ENCODE measurements around the gene TMEM200B. TPM values are rescaled to one million over a fixed set of nuclear protein-coding genes. Genes with fewer than 3 reads are reported as not detected.

The TMEM200B gene
- total and polyA plus RNA-seq, 2 of the 4 experiments (the other 2 are of a cell fraction): 4.8 to 6.2 TPM

DNA sequence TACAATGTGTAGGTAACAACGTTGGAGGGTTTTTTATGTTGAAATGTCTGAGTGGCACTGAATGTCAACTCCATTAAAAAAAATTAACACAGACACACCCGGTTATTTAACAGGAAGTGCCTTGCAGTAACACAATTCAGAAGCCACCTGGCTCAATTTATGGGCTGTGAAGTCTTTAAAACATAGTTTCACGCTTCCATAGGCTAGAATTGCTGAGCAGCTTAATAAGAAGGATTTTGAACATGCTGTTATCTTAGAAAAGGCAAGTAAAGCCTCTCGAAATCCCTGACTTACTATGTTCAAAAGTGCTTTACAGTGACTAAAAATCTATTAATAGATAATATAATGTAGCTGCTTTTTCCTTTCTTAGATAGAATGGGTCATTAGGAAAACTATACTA lies 38.3 kb upstream of the TMEM200B start:
- intact Hi-C loops (cut with micrococcal nuclease): no loop called here
- H2AK5ac ChIP-seq (ENCODE audit: low read depth, low read length): no peak overlapping the region
- CTCF ChIA-PET: interaction anchor here (0.6 kb wide), 1 partner anchor 11 kb away, joined by 8 read pairs; no protein-coding TSS in a partner anchor
- H3K9ac ChIP-seq (ENCODE audit: low read depth, low read length): no peak overlapping the region
- H3K18ac ChIP-seq (ENCODE audit: low read depth, low read length): no peak overlapping the region
- peaks cover 7% of the 10 kb centered on the region; the same call in 1 of the 2 replicates for H3K4me1 ChIP-seq (ENCODE audit: control insufficient read depth, insufficient read depth, low read length)
- BruUV-seq (replicated peaks): no TSS peak
- H4K20me1 ChIP-seq (ENCODE audit: insufficient read depth, low read length): peaks cover 77% of the 10 kb centered on the region
- no peak overlapping the region for H4K8ac ChIP-seq (ENCODE audit: low read depth in 2 of 2, low read length in 2 of 2)
- no peak overlapping the region for H3K14ac ChIP-seq (replicated peaks; ENCODE audit: low read depth, low read length)
- no peak overlapping the region for H2AFZ ChIP-seq (replicated peaks; ENCODE audit: low read length, poor library complexity)
- ATAC-seq (ENCODE audit: low read depth) (no peak), DNase-seq (no peak)
- H3K4me3 ChIP-seq (ENCODE audit: insufficient read depth, low read depth, low read length): no peak overlapping the region
- H3K56ac ChIP-seq (ENCODE audit: extremely low read depth, insufficient read depth, low read length): no peak overlapping the region
- dilution Hi-C loops (cut with HindIII; ENCODE audit: low sequenced_read_pairs, unreplicated experiment): no loop called here
- no peak overlapping the region for H4K5ac ChIP-seq (ENCODE audit: low read depth, low read length)
- no peak overlapping the region for H3K4me2 ChIP-seq (ENCODE audit: low read depth, low read length)
- no peak overlapping the region for H2BK5ac ChIP-seq (ENCODE audit: low read depth, low read length, poor library complexity, severe bottlenecking)
- no CpG with 5 or more reads among the region's 4 CpGs for WGBS, 2 experiments (ENCODE audit: extremely low coverage in 2 of 2, insufficient read length in 1 of 2)
- no peak overlapping the region for H3K23ac ChIP-seq (ENCODE audit: low read depth, low read length)
- in situ Hi-C loops (cut with MboI; ENCODE audit: low sequenced_read_pairs): no loop called here
- H3K9me3 ChIP-seq (ENCODE audit: control insufficient read depth, insufficient read depth, low read length): no peaks in the 10 kb centered on the region
- no peak overlapping the region for H2BK20ac ChIP-seq (ENCODE audit: low read depth, low read length)
- peaks cover 45% of the 10 kb centered on the region for H3K36me3 ChIP-seq (ENCODE audit: control insufficient read depth, insufficient read depth, low read length)
- no peak for TF ChIP-seq BHLHE40 (IDR thresholded peaks at IDR 0.05; ENCODE audit: low read depth, low read length)
- no peak for TF ChIP-seq CTCF (conservative IDR thresholded peaks at IDR 0.05; ENCODE audit: low read depth, low read length)
- TF ChIP-seq USF2 (IDR thresholded peaks at IDR 0.05; ENCODE audit: low read depth, low read length): no peak
- TF ChIP-seq, protein P1, sequence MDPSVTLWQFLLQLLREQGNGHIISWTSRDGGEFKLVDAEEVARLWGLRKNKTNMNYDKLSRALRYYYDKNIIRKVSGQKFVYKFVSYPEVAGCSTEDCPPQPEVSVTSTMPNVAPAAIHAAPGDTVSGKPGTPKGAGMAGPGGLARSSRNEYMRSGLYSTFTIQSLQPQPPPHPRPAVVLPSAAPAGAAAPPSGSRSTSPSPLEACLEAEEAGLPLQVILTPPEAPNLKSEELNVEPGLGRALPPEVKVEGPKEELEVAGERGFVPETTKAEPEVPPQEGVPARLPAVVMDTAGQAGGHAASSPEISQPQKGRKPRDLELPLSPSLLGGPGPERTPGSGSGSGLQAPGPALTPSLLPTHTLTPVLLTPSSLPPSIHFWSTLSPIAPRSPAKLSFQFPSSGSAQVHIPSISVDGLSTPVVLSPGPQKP (IDR thresholded peaks at IDR 0.05; ENCODE audit: borderline replicate concordance, low read depth, low read length): no peak
- no peak for TF ChIP-seq FOS (IDR thresholded peaks at IDR 0.05; ENCODE audit: low read depth, low read length)
- TF ChIP-seq RAD21 (IDR thresholded peaks at IDR 0.05; ENCODE audit: low read length): no peak
- no peak for TF ChIP-seq RFX5 (IDR thresholded peaks at IDR 0.05; ENCODE audit: low read depth, low read length)
- no peak for TF ChIP-seq CEBPB (IDR thresholded peaks at IDR 0.05; ENCODE audit: low read depth, low read length)
- no peak for TF ChIP-seq SMC3 (IDR thresholded peaks at IDR 0.05; ENCODE audit: low read depth, low read length)
- TF ChIP-seq MXI1 (IDR thresholded peaks at IDR 0.05; ENCODE audit: borderline replicate concordance, low read depth, low read length): no peak
- no peak for TF ChIP-seq CHD1 (IDR thresholded peaks at IDR 0.05; ENCODE audit: low read depth, low read length)
- no peak for TF ChIP-seq RCOR1 (IDR thresholded peaks at IDR 0.05; ENCODE audit: insufficient replicate concordance, low read length)
- TF ChIP-seq POLR2A (IDR thresholded peaks at IDR 0.05; ENCODE audit: low read depth, low read length): no peak
- no peak for TF ChIP-seq MAFK (IDR thresholded peaks at IDR 0.05; ENCODE audit: low read depth, low read length)
- no peak for TF ChIP-seq NFE2L2 (IDR thresholded peaks at IDR 0.05; ENCODE audit: low read depth, low read length)
- TF ChIP-seq MAZ (IDR thresholded peaks at IDR 0.05; ENCODE audit: borderline replicate concordance, low read depth, low read length): no peak
- H3K79me1 ChIP-seq (ENCODE audit: low read depth in 1 of 2, low read length in 2 of 2): peaks cover 34 to 83% of the 10 kb centered on the region in 2 experiments
- H3K9me1 ChIP-seq (ENCODE audit: insufficient read depth, low read length): peaks cover 24% of the 10 kb centered on the region
- no peak overlapping the region for H4K91ac ChIP-seq (ENCODE audit: insufficient read depth, low read depth, low read length)
- H3K27me3 ChIP-seq (ENCODE audit: control insufficient read depth, insufficient read depth, low read length): no peaks in the 10 kb centered on the region
- no peak overlapping the region for H2BK120ac ChIP-seq (ENCODE audit: low read depth, low read length)
- no peak overlapping the region for H2AK9ac ChIP-seq (replicated peaks; ENCODE audit: low read depth, low read length, poor library complexity)
- POLR2A ChIA-PET (ENCODE audit: unreplicated experiment): no interaction called here
- no peak overlapping the region for H3K27ac ChIP-seq (ENCODE audit: insufficient read depth, low read length)
- H2BK15ac ChIP-seq (ENCODE audit: low read depth, low read length): no peak overlapping the region
- no peak overlapping the region for H3K4ac ChIP-seq (ENCODE audit: low read depth, low read length)

Data from IMR-90 (cell line).